GM21723 (cell line): ENCODE results near the gene PLPPR3.
"Not testable (repeated sequence)": the region's sequence is repeated elsewhere in the genome, so short reads cannot be mapped to it uniquely, and the experiment has no call there.

Source experiments
- ATAC-seq: cut with Tn5 transposase; IDR thresholded peaks from one replicate; pipeline ENCODE4 v1.9.1; 2021; ENCODE audit warnings: mild to moderate bottlenecking, moderate library complexity; ENCODE audit not compliant: unreplicated experiment

Gene PLPPR3

DNA sequence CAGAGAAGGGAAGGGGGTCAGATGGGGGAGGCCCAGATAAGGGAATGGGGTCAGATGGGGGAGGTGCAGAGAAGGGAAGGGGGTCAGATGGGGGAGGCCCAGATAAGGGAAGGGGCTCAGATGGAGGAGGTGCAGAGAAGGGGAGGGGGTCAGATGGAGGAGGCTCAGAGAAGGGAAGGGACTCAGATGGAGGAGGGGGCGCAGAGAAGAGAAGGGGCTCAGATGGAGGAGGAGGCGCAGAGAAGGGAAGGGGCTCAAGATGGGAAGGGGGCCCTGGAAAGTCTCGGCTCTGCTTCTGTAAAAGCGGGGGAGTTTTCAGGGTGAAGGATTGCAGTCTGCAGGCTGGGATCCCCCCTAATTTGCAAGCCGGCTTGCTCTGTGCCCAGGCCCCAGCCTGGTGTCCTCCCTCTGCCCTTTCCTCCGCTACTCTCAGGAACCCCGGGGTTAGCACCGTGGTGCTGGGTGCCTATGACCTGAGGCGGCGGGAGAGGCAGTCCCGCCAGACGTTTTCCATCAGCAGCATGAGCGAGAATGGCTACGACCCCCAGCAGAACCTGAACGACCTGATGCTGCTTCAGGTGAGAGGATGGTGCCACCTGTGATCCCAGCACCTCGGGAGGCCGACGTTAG is 7.5 kb upstream of the PLPPR3 start:
- no peak for ATAC-seq

DNA sequence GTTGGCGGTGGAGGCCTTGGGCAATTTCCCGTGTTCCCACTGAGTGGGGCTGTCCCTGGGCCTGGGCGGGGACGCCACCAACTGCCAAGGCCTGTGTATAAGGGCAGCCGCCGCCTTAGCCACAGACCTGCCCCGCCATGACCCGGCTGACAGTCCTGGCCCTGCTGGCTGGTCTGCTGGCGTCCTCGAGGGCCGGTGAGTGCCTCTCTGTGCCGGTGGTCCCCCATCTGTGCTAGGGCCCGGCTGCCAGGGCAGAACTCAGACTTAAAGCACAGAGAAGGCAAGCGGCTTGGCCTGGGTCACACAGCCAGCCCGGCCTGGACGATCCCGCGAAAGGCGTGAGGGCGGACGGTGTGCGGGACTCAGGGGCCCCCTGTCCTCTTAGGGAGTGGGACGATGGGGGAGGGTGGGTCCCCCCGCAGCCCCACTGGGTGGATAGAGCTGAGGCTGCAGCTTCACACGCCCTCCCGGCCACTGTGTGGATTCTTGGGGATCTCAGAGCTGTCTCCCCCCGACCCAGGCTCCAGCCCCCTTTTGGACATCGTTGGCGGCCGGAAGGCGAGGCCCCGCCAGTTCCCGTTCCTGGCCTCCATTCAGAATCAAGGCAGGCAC is 6.1 kb upstream of the PLPPR3 start, which contains the start of gene AZU1:
Gene AZU1, plus strand, starts transcription at position 128 of the 612 bp plus-strand sequence. Its CDS starts 10 bp downstream, at position 138.
- ATAC-seq = no peak

DNA sequence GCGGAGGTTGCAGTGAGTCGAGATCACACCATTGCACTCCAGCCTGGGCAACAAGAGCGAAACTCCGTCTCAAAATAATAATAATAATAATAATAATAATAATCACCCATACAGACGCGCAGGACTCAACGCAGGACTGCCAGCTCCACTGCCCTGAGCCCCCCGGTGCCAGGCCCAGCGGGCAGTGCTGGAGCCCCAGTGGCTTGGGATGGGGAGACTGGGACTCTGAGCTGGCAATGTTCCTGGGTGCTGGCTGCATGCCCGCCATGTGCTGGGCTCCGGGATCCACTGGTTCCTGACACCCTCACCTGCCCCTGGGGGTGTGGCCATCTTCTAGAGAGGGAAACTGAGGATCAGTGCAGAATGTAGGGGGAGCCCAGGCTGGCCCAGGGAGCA is 5.6 kb upstream of the PLPPR3 start:
- no peak for ATAC-seq

DNA sequence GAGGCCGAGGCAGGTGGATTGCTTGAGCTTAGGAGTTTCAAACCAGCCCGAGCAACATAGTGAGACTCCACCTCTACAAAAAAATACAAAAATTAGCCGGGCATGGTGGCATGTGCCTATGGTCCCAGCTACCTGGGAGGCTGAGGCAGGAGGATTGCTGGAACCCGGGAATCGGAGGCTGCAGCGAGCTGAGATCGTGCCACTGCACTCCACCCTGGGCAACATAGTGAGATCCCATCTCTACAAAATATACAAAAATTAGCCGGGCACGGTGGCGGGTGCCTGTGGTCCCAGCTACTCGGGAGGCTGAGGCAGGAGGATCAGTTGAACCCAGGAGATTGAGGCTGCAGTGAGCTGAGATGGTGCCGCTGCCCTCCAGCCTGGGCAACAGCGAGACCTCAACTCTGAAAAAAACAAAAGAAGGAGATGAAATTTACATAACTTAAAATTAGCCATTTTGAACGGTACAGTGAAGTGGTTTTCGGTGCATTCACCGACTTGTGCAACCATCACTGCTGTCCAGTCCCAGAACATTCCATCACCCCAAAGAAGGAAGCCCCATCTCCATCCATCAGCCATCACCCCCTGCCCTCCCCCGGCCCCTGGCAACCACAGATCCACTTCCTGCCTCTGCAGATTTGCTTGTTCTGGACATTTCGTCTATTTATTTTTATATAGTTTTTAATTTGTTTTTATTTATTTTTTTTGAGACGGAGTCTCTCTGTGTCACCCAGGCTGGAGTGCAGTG is 4.3 kb upstream of the PLPPR3 start:
- ATAC-seq = no peak

DNA sequence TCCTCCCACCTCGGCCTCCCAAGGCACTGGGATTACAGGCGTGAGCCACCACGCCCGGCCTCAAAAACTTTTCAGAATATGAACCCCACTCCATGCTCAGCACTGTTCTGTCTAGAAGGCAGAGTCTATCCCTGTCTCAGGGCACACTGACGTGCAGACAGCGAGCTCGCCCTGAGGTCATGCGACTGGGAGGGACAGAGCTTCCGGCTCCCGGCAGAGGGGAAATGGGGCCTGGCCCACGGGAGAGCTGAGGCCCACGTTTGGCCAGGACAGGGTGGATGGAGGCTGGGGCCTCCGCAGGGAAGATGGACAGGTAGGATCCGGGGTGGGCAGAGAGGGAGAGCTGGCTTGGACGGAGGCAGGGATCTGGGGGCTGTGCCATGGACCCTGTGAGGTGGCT is 3.1 kb upstream of the PLPPR3 start:
- no peak for ATAC-seq

DNA sequence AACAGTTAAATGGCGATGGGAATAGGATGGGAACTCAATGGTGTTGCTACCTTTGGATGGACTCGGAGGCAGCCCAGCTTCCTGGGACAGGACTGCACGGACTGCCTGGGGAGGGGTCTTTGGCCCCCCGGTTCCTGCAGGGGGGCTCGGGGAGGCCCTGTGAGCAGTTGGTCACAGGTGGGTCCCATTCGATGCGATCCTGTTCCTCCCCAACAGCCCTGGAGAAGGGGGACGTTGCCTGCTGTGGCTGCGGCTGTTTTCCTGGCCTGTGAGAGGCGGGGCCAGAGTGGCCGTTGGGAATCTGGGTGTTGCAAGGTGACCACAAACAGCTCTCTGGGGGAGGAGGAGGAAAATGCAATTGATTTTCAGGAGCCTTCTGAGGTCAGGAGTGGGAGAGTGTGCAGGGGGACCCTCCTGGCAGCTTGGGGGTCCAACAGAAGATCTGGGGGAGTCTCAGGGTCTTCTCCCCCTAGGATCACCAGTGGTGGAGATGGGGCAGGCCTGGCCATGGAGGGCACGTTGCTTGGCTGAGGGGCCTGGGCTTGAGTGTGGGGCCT is 1.9 kb upstream of the PLPPR3 start:
- ATAC-seq = no peak

DNA sequence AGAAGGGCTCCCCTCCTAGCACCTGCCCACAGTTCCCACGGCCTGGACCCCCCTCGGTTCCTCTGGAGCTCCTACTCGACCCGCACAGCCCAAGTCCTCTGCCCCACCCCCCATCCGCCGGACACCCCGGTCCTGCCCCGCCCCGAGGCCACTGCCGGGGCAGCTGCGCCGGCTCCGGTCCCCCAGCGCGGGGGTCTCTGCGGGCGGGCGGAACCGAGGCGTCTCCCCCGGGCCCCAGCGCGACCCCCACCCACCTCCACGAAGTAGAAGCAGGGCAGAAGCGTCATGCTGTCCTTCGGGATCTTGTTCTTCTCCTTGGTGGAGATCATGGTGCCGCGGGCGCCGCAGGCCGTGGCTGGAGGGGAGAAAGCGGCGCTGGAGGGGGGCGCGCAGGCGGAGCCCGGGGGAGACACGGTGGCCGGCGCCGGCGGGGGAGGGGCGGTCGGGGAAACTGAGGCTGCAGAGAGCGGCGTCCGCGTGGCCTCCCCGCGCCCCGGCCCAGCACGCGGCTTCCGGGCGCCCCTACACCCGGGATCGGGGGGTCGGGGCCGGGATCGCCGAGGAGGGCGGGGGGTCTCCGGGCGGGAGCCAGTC is 427 bp downstream of the PLPPR3 start:
- no peak for ATAC-seq

DNA sequence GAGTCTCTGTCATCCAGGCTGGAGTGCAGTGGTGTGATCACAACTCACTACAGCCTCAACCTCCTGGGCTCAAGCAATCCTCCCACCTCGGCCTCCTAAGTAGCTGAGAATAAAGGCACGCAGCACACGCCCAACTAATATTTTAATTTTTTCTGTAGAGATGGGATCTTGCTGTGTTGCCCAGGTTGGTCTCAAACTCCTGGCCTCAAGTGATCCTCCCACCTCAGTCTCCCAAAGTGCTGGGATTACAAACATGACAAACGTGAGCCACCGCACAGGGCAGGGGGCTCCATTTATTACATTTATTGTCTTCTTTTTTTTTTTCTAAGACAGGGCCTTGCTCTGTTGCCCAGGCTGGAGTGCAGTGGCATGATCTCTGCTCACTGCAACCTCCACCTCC is 1.5 kb downstream of the PLPPR3 start:
- ATAC-seq = not testable (repeated sequence)

DNA sequence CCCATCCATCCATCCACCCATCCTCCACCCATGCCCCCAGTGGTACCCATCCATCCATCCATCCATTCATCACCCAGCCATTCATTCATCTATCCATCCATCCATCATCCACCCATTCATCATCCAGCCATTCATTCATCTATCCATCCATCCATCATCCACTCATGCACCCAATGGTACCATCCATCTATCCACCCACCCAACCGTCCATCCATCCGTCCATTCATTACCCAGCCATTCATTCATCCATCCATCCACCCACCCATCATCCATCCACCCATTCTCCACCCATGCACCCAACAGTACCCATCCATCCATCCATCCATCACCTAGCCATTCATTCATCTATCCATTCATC is 5.3 kb downstream of the PLPPR3 start:
- no peak for ATAC-seq

DNA sequence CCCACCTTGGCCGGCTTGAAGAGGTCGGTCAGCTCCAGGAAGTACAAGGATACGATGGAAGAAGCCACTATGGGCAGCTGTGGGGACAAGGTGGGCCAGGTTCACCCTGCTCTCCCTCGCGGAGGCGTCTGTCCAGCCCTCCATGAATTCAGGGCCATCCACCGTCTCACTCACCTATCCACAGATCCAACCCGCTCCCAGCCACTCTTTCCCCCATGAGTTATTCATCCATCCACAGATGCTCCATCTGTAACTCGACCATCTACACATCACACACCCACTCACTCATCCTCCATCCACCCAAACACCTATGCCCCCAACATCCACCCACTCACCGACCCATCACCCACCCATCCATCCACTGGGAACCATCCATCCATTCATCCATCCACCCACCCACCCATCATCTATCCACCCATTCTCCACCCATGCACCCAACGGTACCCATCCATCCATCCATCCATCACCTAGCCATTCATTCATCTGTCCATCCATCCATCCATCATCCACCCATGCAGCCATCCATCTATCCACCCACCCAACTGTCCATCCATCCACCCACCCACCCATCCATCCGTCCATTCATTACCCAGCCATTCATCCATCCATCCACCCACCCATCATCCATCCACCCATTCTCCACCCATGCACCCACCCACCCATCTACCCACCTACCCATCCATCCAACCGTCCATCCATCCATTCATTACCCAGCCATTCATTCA is 5.8 kb downstream of the PLPPR3 start:
- no peak for ATAC-seq

DNA sequence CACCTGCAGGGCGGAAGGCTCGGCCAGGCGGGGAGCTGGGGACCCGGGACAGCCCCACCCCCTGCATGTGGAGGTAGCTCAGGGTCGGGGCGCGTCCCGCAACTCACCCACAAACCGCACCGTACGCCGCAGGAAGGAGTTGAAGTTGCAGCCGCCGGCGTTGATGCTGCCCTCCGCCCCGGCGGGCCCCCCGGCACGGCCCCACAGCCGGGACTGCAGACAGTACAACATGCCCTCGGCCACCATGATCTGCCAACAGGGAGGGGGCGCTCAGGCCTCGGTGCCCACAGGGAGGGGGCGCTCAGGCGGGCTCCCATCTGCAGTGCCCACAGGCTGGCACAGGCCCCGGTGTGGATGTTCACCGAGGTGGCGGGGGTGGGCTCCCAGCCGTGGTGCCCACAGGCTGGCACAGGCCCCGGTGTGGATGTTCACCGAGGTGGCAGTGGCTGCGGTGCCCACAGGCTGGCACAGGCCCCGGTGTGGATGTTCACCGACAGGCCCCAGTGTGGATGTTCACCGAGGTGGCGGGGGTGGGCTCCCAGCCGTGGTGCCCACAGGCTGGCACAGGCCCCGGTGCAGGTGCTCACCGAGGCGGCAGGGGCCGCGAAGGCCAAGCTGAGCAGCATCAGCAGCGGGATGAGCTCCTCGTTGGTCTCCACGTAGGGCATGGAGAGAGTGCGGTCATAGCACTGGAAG is 6.5 kb downstream of the PLPPR3 start:
- no peak for ATAC-seq

DNA sequence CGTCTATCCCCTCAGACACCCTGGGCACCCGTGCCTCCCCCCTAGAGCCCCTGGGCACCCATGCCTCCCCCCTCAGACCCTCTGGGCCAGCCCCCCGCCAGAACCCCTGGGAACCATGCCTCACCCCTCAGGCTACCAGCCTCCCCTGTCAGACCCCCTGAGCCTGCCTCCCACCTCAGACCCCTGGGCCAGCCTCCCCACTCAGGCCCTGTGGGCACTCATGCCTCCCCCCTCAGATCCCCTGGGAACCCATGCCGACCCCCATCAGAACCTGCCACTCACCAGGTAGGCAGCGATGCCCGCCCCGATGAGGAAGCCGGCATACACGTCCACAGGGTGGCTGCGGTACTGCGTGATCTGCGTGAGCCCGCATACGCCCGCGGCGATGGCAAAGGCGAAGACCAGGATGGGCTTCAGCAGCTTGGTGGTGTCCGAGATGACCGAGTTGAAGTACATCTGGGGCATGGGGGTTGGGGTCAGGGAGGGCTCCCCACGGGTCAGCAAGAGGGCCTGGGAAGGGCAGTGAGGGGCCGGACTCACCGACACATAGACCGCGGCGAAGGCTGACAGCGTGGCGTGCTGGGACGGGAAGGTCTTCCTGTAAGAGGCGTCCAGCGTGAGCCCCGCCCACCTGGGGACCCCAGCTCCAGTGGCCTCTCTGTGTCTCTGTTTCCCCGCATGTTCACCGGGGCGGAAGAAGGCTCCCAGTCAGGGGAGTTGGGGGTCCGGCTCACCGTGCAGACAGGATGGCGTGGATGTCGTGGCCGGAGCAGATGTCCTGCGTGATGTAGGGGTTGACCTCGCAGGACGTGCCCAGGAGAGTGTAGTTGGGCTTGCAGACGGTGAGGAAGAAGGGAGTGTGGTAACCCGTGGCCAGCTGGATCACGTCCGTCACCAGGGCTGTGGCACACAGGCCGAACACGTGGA is 7.3 kb downstream of the PLPPR3 start:
- ATAC-seq = no peak

DNA sequence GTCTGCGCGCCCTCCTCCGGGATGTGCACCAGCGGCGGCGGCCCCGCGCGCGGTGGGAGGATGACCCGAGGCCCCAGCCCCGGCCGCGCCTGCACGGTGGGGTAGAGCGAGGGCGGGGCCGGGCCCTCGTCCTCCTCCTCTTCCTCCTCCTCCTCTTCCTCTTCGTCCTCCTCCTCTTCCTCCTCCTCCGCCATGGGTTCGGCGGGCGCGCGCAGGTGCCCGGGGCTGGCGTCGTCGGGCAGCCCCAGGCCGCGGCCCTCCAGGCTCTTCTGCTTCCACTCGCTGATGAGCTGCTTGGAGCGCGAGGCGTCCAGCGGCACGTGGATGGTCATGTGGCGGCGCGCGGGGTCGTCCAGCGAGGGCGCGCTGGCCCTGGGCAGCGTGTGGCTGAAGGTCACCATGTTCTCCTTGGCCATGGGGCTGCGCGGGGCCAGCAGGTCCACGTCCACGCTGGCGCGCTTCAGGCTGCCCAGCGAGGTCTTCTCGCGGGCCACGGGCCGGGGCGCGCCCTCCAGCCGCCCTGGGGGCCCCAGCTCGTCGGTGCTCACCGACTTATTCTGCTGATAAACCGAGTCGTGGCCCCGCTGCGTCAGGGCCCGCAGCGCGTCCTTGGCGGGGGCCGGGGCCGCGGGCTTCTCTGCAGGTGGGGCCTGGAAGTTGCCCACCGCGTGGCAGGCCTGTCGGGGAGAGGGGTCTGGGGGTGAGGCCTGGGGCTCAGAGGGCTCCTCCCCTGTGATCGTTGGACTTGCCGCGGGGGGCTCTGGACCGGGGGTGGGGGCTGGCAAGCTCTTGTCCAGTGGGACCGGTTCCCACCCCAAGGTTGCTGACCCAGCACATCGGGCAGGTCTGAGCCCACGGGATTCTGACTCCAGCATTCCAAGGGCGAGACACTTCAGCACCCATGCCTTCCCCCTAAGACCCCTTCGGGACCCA is 8.3 kb downstream of the PLPPR3 start:
- ATAC-seq = no peak

DNA sequence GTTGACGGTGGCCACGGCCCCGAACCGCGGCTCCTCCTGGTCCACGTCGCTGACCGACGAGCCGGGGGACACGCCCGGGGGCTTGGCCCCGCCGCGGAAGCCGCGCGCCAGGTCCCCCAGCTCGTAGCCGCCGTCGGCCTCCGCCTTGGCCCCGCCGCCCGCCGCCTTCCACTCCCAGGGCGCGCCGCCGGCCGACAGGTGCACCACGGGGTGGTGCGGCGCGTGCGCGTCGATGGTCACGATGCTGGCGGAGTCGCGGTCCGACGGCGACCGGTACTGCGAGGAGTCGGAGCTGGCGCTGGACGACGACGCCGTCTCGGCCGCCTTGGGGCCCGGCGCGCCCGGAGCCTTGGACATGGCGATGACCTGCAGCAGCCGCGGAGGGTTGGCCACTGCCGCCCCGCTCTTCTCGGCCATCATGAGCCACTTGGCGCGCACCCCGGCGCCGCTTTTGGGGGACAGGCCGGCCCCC is 9.0 kb downstream of the PLPPR3 start:
- no peak for ATAC-seq

DNA sequence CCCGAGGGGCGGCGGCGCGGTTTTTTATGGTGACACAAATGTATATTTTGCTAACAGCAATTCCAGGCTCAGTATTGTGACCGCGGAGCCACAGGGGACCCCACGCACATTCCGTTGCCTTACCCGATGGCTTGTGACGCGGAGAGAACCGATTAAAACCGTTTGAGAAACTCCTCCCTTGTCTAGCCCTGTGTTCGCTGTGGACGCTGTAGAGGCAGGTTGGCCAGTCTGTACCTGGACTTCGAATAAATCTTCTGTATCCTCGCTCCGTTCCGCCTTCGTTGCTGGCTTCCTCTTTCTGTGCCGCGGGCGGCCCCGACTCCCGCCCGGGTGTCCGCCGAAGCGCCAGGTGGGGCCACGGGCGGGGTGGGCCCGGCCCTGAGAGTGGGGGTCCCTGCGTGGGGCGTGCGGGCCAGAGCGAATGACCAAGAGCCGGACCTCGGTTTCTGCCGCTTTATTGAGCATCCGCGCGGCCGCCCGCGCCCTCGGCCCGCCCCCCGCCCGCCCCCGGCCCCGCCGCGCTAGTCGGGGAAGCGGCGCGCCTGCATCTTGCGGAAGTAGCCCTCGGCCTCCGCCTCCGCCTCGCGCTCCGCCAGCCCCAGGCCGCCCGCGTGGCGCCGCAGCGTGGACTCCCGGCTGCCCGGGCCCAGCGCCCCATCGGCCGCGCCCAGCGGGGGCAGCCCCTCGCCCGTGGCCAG is 9.6 kb downstream of the PLPPR3 start:
- no peak for ATAC-seq

DNA sequence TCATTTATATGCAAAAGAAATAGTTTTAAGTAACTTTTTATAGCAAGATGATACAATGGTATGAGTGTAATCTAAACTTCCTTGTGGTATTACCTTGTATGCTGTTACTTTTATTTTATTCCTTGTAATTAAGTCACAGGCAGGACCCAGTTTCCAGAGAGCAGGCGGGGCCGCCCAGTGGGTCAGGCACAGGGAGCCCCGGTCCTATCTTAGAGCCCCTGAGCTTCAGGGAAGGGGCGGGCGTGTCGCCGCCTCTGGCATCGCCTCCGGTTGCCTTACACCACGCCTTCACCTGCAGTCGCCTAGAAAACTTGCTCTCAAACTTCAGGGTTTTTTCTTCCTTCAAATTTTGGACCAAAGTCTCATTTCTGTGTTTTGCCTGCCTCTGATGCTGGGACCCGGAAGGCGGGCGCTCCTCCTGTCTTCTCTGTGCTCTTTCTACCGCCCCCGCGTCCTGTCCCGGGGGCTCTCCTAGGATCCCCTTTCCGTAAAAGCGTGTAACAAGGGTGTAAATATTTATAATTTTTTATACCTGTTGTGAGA is 10.2 kb downstream of the PLPPR3 start:
- ATAC-seq = no peak

DNA sequence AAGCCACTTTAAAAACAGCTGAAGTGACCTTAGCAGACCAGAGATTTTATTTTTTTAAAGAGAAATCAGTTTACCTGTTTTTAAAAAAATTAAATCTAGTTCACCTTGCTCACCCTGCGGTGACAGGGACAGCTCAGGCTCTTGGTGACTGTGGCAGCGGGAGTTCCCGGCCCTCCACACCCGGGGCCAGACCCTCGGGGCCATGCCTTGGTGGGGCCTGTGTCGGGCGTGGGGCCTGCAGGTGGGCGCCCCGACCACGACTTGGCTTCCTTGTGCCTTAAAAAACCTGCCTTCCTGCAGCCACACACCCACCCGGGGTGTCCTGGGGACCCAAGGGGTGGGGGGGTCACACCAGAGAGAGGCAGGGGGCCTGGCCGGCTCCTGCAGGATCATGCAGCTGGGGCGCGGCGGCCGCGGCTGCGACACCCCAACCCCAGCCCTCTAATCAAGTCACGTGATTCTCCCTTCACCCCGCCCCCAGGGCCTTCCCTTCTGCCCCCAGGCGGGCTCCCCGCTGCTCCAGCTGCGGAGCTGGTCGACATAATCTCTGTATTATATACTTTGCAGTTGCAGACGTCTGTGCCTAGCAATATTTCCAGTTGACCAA is 10.8 kb downstream of the PLPPR3 start:
- no peak for ATAC-seq
